ENCODE measurements around the gene LYRM4. TPM values are rescaled to one million over a fixed set of nuclear protein-coding genes. Genes with fewer than 3 reads are reported as not detected.
A peak's percentile ranks its signal among the peaks of the same experiment; 100 is the strongest.

The LYRM4 gene
- total and polyA plus RNA-seq, 2 donors (not counting 1 experiment from before 2014, with no cell fraction given) = 14.5 to 31.9 TPM

DNA sequence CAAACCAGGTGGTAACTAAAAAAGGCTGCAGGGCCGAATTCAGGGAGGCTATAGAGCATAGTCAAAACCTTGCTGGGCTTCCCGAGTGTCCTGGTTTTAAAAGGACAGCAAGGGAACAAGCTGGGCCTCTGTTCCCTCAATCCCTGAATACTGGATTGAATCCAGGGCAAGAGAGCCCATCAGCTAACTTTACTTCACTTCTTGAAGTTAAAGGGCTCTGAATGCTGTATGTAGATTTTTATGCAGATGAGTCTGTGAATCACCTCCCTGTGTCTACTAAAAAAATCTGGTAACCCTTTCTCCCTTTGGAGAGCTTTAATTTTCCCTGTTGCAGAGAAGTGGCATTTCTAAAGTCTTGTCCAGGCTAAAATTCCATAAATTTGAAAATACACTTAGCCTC lies 29.5 kb downstream of the LYRM4 start:
- H3K9me3 ChIP-seq (ENCODE audit: control insufficient read depth, insufficient read depth, low read depth, low read length) = no peaks in the 10 kb centered on the region
- no peaks in the 10 kb centered on the region for H3K27me3 ChIP-seq (ENCODE audit: control insufficient read depth, insufficient read depth, low read length)
- H4K20me1 ChIP-seq (ENCODE audit: control insufficient read depth, extremely low read depth, insufficient read depth, low read length) = no peaks in the 10 kb centered on the region
- H3K79me2 ChIP-seq (ENCODE audit: control insufficient read depth, insufficient read depth, low read length) = no peaks in the 10 kb centered on the region
- no peak overlapping the region for H3K27ac ChIP-seq (ENCODE audit: insufficient read depth, low read length)
- DNase-seq (ENCODE audit: low read depth in 2 of 2) = peak in 1 of 2 donors; percentile 15
- H3K4me1 ChIP-seq (ENCODE audit: control insufficient read depth, extremely low read depth, insufficient read depth, low read length) = no peaks in the 10 kb centered on the region
- no peak overlapping the region for H3K9ac ChIP-seq (ENCODE audit: insufficient read depth, low read length)
- no peak overlapping the region for H3K4me2 ChIP-seq (ENCODE audit: extremely low read depth, insufficient read depth, low read length)
- H3K36me3 ChIP-seq (ENCODE audit: control insufficient read depth, insufficient read depth, low read length) = no peaks in the 10 kb centered on the region
- TF ChIP-seq, protein P1, sequence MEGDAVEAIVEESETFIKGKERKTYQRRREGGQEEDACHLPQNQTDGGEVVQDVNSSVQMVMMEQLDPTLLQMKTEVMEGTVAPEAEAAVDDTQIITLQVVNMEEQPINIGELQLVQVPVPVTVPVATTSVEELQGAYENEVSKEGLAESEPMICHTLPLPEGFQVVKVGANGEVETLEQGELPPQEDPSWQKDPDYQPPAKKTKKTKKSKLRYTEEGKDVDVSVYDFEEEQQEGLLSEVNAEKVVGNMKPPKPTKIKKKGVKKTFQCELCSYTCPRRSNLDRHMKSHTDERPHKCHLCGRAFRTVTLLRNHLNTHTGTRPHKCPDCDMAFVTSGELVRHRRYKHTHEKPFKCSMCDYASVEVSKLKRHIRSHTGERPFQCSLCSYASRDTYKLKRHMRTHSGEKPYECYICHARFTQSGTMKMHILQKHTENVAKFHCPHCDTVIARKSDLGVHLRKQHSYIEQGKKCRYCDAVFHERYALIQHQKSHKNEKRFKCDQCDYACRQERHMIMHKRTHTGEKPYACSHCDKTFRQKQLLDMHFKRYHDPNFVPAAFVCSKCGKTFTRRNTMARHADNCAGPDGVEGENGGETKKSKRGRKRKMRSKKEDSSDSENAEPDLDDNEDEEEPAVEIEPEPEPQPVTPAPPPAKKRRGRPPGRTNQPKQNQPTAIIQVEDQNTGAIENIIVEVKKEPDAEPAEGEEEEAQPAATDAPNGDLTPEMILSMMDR (conservative IDR thresholded peaks at IDR 0.05 in 1 of 2, IDR thresholded peaks at IDR 0.05 in 1 of 2; ENCODE audit: low read depth in 1 of 2, low read length in 2 of 2) = no peak
- TF ChIP-seq EZH2 (IDR thresholded peaks at IDR 0.05; ENCODE audit: low read length, missing control alignments) = no peak
- H2AFZ ChIP-seq (ENCODE audit: low read length) = no peak overlapping the region
- H3K4me3 ChIP-seq (replicated peaks in 1 of 4; ENCODE audit: control extremely low read depth in 1 of 4, insufficient read depth in 1 of 4, low read depth in 3 of 4, low read length in 4 of 4) = no peak overlapping the region

DNA sequence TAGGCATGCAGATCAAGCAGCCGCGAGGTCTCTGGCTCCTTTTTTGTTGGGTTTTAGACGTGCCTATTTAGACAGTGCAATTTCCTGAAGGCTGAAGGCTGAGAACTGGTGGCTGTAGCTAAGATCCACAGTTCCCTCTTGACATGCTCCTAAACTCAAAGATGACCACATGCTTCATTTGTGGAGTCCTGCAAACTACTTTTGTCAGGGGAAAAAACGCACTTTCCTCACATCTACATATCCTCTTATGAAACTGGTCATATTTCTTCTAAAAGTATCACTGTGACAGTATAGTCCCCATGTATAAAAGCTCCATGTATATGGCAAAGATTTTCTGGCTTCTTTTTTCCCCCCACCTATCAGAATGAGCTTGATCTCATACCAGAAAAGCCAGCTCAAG lies 30.7 kb downstream of the LYRM4 start:
- Histone ChIP-seq H4K20me1 (ENCODE audit: control insufficient read depth, extremely low read depth, insufficient read depth, low read length) (no peaks in the 10 kb centered on the region), H3K27ac (ENCODE audit: insufficient read depth, low read length) (no peak overlapping the region), H3K9ac (ENCODE audit: insufficient read depth, low read length) (no peak overlapping the region), H3K4me3 (replicated peaks in 1 of 4; ENCODE audit: control extremely low read depth in 1 of 4, insufficient read depth in 1 of 4, low read depth in 3 of 4, low read length in 4 of 4) (no peak overlapping the region), H3K4me2 (ENCODE audit: extremely low read depth, insufficient read depth, low read length) (no peak overlapping the region), H3K4me1 (ENCODE audit: control insufficient read depth, extremely low read depth, insufficient read depth, low read length) (no peaks in the 10 kb centered on the region), H3K36me3 (ENCODE audit: control insufficient read depth, insufficient read depth, low read length) (no peaks in the 10 kb centered on the region), H3K79me2 (ENCODE audit: control insufficient read depth, insufficient read depth, low read length) (no peaks in the 10 kb centered on the region), H2AFZ (ENCODE audit: low read length) (no peak overlapping the region), H3K27me3 (ENCODE audit: control insufficient read depth, insufficient read depth, low read length) (no peaks in the 10 kb centered on the region), H3K9me3 (ENCODE audit: control insufficient read depth, insufficient read depth, low read depth, low read length) (no peaks in the 10 kb centered on the region)
- TF ChIP-seq EZH2 (IDR thresholded peaks at IDR 0.05; ENCODE audit: low read length, missing control alignments) = no peak
- TF ChIP-seq, protein P1 (conservative IDR thresholded peaks at IDR 0.05 in 1 of 2, IDR thresholded peaks at IDR 0.05 in 1 of 2; ENCODE audit: low read depth in 1 of 2, low read length in 2 of 2) = no peak
- no peak for DNase-seq (ENCODE audit: low read depth in 2 of 2)

DNA sequence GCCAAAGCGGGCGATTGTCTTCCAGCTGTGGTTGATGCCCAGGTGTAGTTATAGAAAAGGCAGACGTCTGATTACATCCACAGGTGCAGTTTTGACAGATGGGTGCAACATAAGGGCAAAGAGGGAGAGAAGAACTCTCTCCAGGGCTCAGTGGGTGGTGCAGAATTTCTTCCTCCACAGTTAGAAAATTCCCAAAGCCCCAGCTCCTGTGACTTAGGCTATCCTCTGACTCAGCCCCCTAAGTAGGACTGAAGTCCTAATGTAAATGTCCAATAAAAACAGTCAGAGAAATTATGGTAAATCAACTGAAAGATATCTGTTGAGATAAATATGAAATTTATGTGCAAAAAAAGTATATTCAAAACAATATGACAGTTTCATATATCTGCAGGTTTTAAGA lies 31.4 kb downstream of the LYRM4 start:
- H3K9me3 ChIP-seq (ENCODE audit: control insufficient read depth, insufficient read depth, low read depth, low read length) = no peaks in the 10 kb centered on the region
- H4K20me1 ChIP-seq (ENCODE audit: control insufficient read depth, extremely low read depth, insufficient read depth, low read length) = no peaks in the 10 kb centered on the region
- H3K27me3 ChIP-seq (ENCODE audit: control insufficient read depth, insufficient read depth, low read length) = no peaks in the 10 kb centered on the region
- no peak for DNase-seq (ENCODE audit: low read depth in 2 of 2)
- H2AFZ ChIP-seq (ENCODE audit: low read length) = no peak overlapping the region
- H3K4me3 ChIP-seq (replicated peaks in 1 of 4; ENCODE audit: control extremely low read depth in 1 of 4, insufficient read depth in 1 of 4, low read depth in 3 of 4, low read length in 4 of 4) = no peak overlapping the region
- H3K9ac ChIP-seq (ENCODE audit: insufficient read depth, low read length) = no peak overlapping the region
- no peak overlapping the region for H3K27ac ChIP-seq (ENCODE audit: insufficient read depth, low read length)
- no peak overlapping the region for H3K4me2 ChIP-seq (ENCODE audit: extremely low read depth, insufficient read depth, low read length)
- no peak for TF ChIP-seq EZH2 (IDR thresholded peaks at IDR 0.05; ENCODE audit: low read length, missing control alignments)
- TF ChIP-seq, protein P1 (conservative IDR thresholded peaks at IDR 0.05 in 1 of 2, IDR thresholded peaks at IDR 0.05 in 1 of 2; ENCODE audit: low read depth in 1 of 2, low read length in 2 of 2) = no peak
- no peaks in the 10 kb centered on the region for H3K4me1 ChIP-seq (ENCODE audit: control insufficient read depth, extremely low read depth, insufficient read depth, low read length)
- H3K36me3 ChIP-seq (ENCODE audit: control insufficient read depth, insufficient read depth, low read length) = no peaks in the 10 kb centered on the region
- H3K79me2 ChIP-seq (ENCODE audit: control insufficient read depth, insufficient read depth, low read length) = no peaks in the 10 kb centered on the region
